Measurements from ENCODE around the gene VSIG8.

VSIG8 gene

DNA sequence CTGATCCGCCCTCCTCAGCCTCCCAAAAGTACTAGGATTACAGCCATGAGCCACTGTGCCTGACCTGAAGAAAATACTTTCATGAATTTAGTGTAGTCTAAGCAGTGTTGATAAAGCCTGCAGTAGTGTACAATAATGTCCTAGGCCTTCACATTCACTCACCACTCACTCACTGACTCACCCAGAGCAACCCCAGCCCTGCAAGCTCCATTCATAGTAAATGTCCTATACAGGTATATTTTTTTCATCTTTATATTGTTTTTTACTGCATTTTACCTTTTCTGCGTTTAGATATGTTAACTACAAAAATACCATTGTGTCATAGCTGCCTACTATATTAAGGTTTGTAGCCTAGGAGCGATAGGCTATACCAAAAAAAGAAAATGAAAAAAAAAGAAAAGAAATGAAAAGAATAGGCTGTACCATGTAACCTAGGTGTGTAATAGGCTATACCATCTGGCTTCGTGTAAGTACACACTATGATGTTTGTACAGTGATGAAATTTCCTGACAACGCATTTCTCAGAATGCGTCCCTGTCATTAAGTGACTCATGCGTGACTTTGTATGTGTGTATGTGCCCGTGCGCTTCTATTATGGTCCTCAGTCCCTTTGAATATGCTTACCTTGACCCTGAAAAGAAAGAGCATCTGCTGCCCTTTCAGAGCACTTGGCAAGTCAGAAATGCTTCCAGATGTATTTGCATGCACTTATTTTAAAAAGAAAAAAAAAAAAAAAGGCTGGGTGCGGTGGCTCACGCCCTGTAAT lies 45.0 kb downstream of the VSIG8 start:
- Histone ChIP-seq H3K27ac (ENCODE audit: low read length) (no peak overlapping the region), H3K4me2 (ENCODE audit: low read length) (no peak overlapping the region), H3K36me3 (replicated peaks; ENCODE audit: low read depth, low read length) (no peaks in the 10 kb centered on the region), H3K9ac (ENCODE audit: low read length) (no peak overlapping the region), H4K20me1 (ENCODE audit: insufficient read depth, low read length) (no peaks in the 10 kb centered on the region), H3K4me3 (ENCODE audit: low read length) (no peak overlapping the region), H3K9me3 (ENCODE audit: insufficient read depth, low read length) (no peaks in the 10 kb centered on the region), H2AFZ (ENCODE audit: low read depth, low read length) (no peak overlapping the region), H3K27me3 (ENCODE audit: low read depth, low read length) (peaks cover 62% of the 10 kb centered on the region), H3K79me2 (ENCODE audit: low read length) (no peaks in the 10 kb centered on the region), H3K4me1 (ENCODE audit: low read length) (no peaks in the 10 kb centered on the region)
- TF ChIP-seq, protein P1, sequence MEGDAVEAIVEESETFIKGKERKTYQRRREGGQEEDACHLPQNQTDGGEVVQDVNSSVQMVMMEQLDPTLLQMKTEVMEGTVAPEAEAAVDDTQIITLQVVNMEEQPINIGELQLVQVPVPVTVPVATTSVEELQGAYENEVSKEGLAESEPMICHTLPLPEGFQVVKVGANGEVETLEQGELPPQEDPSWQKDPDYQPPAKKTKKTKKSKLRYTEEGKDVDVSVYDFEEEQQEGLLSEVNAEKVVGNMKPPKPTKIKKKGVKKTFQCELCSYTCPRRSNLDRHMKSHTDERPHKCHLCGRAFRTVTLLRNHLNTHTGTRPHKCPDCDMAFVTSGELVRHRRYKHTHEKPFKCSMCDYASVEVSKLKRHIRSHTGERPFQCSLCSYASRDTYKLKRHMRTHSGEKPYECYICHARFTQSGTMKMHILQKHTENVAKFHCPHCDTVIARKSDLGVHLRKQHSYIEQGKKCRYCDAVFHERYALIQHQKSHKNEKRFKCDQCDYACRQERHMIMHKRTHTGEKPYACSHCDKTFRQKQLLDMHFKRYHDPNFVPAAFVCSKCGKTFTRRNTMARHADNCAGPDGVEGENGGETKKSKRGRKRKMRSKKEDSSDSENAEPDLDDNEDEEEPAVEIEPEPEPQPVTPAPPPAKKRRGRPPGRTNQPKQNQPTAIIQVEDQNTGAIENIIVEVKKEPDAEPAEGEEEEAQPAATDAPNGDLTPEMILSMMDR (IDR thresholded peaks at IDR 0.05; ENCODE audit: low read depth, low read length): no peak
- TF ChIP-seq EZH2phosphoT487 (IDR thresholded peaks at IDR 0.05; ENCODE audit: low read depth): no peak

GRCh38 chr1:159815926-159816325 lies 46.5 kb downstream of the VSIG8 start:
- Histone ChIP-seq H4K20me1 (ENCODE audit: insufficient read depth, low read length) (no peaks in the 10 kb centered on the region), H3K4me2 (ENCODE audit: low read length) (no peak overlapping the region), H3K36me3 (replicated peaks; ENCODE audit: low read depth, low read length) (no peaks in the 10 kb centered on the region), H2AFZ (ENCODE audit: low read depth, low read length) (no peak overlapping the region), H3K4me1 (ENCODE audit: low read length) (no peaks in the 10 kb centered on the region; the same call in 1 of the 2 replicates), H3K79me2 (ENCODE audit: low read length) (no peaks in the 10 kb centered on the region), H3K4me3 (ENCODE audit: low read length) (no peak overlapping the region), H3K9me3 (ENCODE audit: insufficient read depth, low read length) (no peaks in the 10 kb centered on the region), H3K9ac (ENCODE audit: low read length) (no peak overlapping the region), H3K27me3 (ENCODE audit: low read depth, low read length) (peaks cover 54% of the 10 kb centered on the region), H3K27ac (ENCODE audit: low read length) (no peak overlapping the region)
- TF ChIP-seq, protein P1 (IDR thresholded peaks at IDR 0.05; ENCODE audit: low read depth, low read length): no peak
- no peak for TF ChIP-seq EZH2phosphoT487 (IDR thresholded peaks at IDR 0.05; ENCODE audit: low read depth)

- Histone ChIP-seq H3K9me3 (ENCODE audit: insufficient read depth, low read length) (no peaks in the 10 kb centered on the region), H3K79me2 (ENCODE audit: low read length) (no peaks in the 10 kb centered on the region), H4K20me1 (ENCODE audit: insufficient read depth, low read length) (no peaks in the 10 kb centered on the region)
These were observed 57.5 kb downstream of the VSIG8 start for GRCh38 chr1:159804924-159805323.

More at GRCh38 chr1:159804924-159805323, 57.5 kb downstream of the VSIG8 start:
- Histone ChIP-seq H2AFZ (ENCODE audit: low read depth, low read length) (no peak overlapping the region), H3K4me3 (ENCODE audit: low read length) (no peak overlapping the region), H3K9ac (ENCODE audit: low read length) (no peak overlapping the region), H3K27ac (ENCODE audit: low read length) (no peak overlapping the region), H3K4me1 (ENCODE audit: low read length) (peaks cover 17% of the 10 kb centered on the region), H3K4me2 (ENCODE audit: low read length) (no peak overlapping the region), H3K27me3 (ENCODE audit: low read depth, low read length) (peaks cover 70% of the 10 kb centered on the region), H3K36me3 (replicated peaks; ENCODE audit: low read depth, low read length) (no peaks in the 10 kb centered on the region)
- TF ChIP-seq EZH2phosphoT487 (IDR thresholded peaks at IDR 0.05; ENCODE audit: low read depth): no peak
- TF ChIP-seq, protein P1 (IDR thresholded peaks at IDR 0.05; ENCODE audit: low read depth, low read length): no peak

Measured in OCI-LY3 (cell line).